GM19324 (cell line): Measurements from ENCODE around the gene EPN3.

ENCODE experiments used
- ATAC-seq: cut with Tn5 transposase; IDR thresholded peaks from one replicate; pipeline ENCODE4 v1.9.1; 2021; ENCODE audit warnings: mild to moderate bottlenecking, moderate library complexity; ENCODE audit not compliant: unreplicated experiment, low FRiP score

The EPN3 gene

DNA sequence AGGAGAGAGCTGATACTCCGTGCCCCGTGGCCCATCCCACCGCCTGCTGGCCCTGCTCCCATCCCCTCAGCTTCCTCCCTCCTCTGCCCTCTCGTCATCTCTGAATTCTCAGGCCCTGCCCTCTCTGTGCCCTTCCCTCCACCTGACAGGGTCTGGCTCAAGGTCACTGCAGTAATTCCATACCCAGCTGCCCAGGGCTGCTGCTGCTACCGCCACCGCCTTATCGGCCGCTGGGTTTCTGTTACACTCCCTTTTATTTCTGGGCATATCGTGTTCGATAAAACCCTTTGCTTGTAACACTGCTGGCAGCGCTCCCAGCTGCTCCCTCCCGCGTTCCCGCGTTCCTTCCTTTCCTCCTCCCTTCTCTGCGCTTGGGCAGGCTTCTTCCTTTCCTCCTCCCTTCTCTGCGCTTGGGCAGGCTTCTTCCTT lies 1.2 kb downstream of the EPN3 start:
- no peak for ATAC-seq

- no peak for ATAC-seq
Observed at GRCh38 chr17:50534222-50534978, 1.9 kb downstream of the EPN3 start.

GRCh38 chr17:50534979-50535326 lies 2.4 kb downstream of the EPN3 start:
- no peak for ATAC-seq

DNA sequence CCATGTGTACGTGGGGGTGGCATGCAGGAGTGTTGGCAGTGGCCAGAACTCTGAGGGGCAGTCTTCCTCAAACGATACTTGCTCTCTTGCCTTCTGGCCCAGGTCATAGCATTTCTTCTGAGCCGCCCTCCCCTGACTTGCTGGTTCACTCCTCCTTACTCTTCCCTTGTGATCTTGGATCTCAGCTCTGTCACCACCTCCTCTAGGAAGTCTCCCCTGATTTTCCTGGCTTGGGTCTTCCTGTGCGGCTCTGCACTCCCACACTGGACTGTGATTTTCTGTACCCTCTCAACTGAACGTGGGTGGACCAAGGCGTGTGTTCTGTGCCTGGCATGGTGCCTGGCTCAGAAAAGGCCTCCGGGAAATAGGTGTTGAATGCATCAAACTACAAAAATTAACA lies 2.9 kb downstream of the EPN3 start:
- ATAC-seq: no peak

GRCh38 chr17:50536683-50537646 lies 4.4 kb downstream of the EPN3 start:
- ATAC-seq: no peak

DNA sequence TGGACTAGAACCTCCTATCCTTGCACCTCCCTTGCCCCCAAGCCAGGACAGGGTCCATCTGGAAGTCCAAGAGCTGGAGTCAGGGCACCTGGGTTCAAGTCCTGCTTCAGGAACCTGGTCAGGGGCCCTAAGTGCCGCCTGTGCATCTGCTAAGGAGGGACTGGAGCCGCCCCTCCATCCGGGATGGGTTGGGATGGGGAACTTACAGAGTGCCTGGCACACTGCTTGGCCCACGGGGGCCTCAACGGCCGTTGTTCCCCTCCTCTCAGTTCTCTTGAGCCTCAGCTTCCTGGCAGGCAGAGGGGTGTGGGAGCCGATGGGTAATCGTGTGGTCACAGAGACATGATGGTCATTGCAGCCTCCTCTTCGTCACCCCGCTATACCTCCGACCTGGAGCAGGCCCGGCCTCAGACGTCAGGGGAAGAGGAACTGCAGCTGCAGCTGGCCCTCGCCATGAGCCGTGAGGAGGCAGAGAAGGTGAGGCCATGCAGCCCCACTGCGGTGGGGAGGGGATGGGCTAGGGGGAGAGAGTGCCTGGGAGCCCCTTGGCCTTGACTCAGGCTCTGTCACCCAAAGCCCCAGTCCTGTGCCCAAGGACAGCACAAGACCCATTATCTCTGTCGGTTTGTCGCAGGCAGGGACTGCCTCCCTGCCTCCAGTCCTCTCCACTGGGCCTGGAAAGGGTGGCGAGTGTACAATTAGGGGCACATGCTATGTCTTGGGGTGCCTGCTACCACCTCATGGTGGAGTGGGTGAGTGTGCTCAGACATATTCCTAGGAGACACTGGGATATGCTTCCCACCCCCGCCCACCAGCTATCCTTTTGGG lies 5.4 kb downstream of the EPN3 start:
- ATAC-seq: no peak

DNA sequence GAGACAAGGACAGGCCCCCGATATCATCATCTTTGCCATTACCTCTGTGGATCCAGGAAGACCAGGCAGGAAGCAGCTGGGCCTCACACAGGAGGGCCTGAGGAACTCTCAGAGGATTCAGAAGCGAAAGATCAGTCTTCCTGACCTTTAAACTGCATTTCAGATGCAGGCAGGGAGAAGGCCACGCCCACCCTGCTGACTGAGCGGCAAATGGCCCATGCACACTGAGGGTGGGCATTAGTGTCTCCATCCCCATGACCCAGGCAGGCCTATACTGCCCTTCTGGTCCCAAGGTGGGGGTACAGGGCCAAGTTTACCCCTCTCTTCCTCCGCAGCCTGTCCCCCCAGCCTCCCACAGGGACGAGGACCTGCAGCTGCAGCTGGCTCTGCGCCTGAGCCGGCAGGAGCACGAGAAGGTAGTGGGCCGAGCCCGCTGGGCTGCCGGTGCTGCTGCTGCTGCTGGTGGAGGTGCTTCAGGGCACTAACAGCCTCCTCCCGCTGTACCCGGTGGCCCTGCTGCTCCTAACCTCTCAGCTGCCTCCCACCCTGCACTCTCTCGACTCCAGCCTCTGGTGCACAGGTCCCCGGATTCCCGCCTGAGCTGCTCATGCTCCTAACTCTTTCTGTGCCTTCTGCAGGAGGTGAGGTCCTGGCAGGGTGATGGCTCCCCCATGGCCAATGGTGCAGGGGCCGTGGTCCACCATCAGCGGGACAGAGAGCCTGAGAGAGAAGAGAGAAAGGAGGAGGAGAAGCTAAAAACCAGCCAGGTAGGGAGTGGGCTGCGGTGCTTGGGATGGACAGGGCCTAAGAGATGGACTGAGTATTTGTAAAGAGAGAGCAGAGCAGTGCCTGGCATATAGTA lies 6.2 kb downstream of the EPN3 start:
- ATAC-seq: no peak

- no peak for ATAC-seq
Observed at GRCh38 chr17:50539762-50540559, 7.4 kb downstream of the EPN3 start.

DNA sequence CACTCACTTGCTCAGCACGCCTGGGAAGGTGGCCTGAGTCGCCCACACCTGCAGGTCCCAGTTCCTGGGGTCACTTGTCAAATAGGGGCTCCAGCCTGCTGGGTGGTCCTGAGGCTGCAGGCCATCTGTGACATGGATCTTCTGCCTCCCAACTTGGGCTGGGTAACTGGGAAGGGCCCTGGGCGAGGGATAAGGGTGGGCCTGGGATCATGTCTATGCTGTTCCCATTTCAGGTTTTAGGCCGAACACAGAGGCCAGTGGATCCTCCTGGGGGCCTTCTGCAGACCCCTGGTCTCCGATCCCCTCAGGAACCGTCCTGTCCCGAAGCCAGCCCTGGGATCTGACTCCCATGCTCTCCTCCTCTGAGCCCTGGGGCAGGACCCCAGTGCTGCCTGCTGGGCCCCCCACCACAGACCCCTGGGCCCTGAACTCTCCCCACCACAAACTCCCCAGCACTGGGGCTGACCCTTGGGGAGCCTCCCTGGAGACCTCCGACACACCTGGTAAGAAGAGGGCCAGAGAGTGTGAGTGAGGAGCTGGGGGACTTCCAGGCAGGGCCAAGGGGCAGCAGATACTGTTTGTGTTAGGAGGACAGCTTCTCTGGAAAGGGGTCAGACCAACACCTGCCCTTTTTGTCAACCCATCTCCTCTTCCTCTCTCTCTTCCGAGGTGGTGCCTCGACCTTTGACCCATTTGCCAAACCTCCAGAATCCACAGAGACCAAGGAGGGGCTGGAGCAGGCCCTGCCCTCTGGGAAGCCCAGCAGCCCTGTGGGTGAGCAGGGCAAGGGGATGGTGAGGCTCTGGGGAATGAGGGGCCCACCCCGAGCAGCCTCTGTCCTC lies 8.2 kb downstream of the EPN3 start:
- no peak for ATAC-seq

DNA sequence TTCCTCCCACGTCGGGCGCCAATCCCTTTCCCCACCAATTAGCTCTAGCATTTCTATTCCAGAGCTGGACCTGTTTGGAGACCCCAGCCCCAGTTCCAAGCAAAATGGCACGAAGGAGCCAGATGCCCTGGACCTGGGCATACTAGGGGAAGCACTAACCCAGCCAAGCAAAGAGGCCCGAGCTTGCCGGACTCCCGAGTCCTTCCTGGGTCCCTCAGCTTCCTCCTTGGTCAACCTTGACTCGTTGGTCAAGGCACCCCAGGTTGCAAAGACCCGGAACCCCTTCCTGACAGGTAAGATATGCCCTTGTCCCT lies 8.8 kb downstream of the EPN3 start:
- no peak for ATAC-seq

DNA sequence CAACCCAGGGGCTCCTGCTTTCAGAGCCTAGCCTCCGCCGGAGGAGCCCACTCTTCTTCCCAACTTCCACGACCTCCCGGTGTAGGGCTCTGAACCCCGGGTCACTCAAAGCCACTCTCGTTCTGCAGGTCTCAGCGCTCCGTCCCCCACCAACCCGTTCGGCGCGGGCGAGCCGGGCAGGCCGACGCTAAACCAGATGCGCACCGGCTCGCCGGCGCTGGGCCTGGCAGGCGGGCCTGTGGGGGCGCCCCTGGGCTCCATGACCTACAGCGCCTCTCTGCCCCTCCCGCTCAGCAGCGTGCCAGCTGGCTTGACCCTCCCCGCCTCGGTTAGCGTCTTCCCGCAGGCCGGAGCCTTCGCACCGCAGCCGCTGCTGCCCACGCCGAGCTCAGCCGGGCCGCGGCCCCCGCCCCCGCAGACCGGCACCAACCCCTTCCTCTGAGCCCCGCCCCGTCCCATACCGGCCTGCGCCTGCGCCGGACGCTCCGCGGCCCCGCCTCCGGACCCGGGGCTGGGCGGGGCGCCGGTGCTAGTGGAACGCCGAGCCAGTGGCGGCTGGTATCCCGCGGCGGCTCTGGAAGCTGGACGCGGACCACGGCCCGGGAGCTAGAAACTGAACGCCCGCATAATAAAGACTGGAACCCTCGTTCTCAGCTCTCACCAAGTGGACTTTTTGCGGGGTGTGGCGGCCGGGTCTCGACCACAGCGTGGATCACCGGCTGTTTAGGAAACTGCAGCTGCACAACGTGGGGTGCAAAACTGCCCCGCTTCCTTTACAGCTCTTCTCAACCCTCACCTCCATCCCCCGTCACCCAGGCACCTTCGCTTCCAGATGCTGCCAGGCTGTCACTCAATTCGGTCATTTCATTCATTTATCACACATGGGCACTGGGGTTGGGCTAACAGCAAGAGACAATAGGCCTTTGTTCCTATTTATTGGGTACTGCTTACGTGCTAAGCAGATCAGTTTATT lies 9.5 kb downstream of the EPN3 start:
- ATAC-seq: peak; percentile 81

- no peak for ATAC-seq
Observed at GRCh38 chr17:50542795-50543774, 10.6 kb downstream of the EPN3 start.

DNA sequence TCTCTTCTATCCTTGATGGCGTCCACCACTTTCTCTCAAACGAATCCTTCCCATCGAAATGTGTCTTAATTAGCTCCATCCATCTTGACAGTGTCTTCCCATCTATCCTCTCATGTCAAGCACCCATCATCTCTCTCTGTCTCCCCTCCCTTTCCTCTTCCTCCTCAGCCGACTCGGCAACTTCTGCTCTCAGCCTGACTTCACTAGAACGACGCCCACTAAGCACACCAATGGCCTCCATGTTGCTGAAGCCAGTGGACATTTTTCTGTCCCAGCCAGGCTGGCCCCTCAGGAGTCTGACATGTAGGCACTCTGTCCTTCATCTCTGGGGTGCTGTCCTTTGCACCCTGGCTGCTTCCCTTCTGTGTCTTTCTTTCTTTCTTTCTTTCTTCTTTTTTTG lies 12.0 kb downstream of the EPN3 start:
- ATAC-seq: no peak

GRCh38 chr17:50545311-50545710 lies 12.8 kb downstream of the EPN3 start:
- no peak for ATAC-seq

- ATAC-seq: no peak
Observed at GRCh38 chr17:50546701-50547034, 14.1 kb downstream of the EPN3 start.

DNA sequence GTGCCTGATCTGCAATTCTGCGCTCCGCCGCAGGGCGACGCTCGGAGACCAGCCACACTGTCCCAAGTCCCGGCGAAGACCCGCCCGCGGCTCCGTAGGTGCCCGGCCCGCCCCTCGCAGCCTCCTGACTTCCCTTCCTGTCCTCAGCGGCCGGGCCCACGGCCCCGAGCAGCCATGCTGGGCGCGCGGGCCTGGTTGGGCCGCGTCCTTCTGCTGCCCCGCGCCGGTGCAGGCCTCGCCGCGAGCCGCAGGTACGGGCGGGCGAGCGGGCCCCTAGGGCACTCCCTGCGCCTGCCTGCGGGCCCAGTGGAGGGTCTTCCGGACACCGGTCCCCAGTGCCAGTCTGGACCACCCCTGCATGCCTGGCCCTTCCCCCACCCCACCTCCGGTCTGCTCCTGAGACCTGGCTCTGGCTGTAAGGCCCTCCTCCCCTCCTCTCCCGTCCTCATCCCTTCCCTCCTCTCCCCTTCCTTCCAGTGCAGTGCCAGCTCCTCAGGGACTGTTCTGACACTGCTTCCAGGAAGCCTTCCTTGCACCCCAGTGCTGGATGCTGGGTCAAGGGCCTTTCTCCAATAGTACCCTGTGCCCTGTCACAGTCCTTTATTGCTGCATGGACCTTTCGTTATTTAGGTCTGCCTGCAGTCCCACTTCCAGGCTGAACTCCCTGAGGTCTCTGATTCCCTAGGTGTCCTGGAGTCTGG lies 14.7 kb downstream of the EPN3 start, which contains the start of gene SPATA20:
Gene SPATA20 (plus strand): TSS at position 140 of the 701 bp plus-strand sequence. CDS start 35 bp downstream, at position 175.
- ATAC-seq: peak; percentile 61
